Activated CD8-positive, alpha-beta memory T cell treated with anti-CD3 and anti-CD28 coated beads for 48 hours (primary cell): Measurements from ENCODE around the gene EVI5.

Source experiments
- DNase-seq, 3 experiments: peaks; one replicate each; pipeline ENCODE4 v3.0.0-alpha.2; 2020; ENCODE audit warnings: low read depth in 2 of 3, low spot score in 2 of 3

EVI5 gene

DNA sequence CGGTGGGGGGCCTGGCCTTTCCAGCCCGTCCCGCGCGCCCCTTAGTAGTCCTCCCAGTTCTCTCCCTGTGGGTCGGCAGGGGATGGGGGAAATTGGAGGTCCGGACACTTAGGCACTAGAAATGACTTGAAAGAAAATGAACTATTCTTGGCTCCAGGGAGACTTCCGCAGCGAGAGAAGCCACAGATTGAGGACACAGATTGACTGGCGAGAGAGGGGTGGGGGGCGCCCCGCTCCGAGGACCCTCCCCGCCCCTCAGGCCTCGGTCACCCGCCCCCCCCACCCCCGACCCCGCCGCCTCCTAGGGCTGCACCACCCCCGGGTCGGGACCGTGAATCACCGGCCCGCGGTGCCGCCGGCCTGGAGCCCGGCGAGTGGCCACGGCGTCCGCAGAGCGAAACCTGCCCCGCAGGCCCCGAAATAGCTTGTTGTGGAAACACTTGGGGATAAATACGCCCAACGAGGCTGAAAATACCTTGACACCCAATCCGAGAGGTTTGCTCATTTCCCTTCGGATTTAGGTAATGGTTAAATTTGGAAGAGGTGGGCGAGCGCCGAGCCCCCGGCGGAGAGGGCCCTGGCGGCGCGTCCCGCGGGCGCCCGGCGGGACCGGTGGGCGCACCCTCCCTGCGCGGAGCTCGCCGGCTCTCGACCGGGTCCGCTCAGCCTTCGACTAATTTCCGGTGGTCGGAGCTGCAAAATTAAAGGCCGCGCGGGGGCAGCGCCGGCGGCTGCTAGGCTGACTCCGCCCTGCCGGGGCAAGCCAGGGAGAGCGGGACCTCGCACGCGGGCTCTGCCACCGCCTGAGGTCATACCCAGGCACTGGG, 298.4 kb downstream of the EVI5 start, which contains the start of gene GFI1:
TSS of gene GFI1 (minus strand) at position 675 of the 827 bp plus-strand sequence. CDS start 3,438 bp downstream, outside the sequence.
- peak; percentile 66 to 77 (median 69) for DNase-seq

DNA sequence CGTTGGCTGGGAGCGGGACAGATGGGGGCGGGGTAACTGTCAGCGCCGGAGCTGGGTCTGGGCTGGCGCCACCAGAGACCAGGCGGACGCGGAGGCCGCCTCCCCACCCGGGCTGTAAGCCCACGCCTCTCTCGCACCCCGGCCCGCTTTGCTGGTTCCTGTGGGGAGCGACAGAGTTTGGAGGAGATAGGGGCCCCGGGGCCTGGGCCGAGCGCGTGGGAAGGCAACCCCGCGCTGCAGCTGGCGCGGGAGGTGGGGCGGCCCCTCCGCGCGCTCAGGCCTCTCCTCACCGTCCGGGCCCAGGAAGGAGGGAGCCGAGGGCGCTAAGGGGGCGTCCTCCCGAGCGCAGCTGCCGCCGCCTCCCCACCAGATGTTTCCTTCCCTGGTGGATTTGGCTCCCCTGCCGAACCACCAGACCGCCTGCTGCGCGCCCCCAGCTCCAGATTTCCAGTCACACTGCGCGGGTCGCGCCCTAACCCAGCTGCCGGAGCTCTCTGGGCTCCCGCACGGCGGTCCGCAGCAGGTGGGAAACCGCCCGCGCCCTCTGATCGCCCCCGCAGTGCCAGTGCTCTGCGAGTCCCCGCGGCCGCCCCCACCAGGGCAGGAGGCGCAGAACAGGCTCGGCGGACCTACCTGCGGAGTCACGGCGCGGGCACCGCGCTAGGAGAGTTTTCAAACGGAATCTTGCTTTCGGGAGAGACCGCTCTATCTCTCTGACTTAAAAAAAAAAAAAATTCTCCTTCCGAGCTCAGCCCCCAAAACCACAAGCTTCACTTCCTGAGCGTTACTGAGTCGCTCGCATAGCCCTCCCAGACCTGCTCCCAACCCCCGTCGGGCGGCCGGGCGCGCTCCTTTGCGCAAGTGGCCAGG, 299.3 kb downstream of the EVI5 start:
- peak; percentile 77 to 83 (median 82) for DNase-seq

DNA sequence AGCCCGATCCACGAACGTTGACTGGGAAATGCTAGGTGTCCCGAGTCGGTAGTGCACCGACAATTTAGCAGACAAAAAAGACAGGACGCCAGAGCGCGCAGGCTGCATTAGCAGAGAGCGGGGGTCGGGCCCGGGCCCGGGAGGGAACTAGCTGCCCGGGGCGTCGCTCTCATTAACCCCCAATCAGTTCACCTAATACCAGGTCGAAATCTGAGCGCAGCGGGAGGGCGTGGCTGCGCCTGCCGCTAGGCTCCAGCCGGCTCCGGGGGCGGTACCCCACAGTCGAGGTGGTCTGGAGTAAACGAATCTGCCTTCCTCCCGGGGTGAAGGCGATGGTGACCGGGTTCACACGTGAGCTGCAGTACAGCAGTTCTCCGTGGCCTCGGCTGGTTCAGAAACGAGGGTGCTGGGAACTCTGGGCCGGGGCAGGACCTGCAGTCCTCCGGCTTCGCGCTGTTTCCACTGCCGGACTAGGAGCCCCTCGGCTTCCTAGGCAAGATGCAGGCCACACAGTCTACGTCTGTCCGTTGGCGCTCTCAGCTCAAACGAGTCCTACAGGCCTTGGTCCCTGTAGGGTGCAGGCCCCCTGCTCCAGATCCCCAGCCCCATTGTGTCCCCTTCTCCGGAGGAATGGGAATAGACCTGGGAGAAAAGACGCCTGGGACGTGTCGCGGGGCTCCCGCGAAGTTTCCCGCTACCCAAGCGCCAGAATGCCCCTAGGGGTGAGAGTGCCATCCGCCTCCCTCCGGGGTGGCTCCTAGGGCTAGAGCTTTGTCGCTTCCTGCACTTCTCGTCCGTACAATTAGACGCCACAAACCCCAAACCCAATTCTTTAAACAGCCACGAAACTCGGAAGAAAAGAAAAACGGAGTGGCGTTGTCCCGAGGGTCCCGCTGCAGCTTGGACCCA, 300.2 kb downstream of the EVI5 start:
- peak; percentile 58 to 67 (median 64) for DNase-seq

DNA sequence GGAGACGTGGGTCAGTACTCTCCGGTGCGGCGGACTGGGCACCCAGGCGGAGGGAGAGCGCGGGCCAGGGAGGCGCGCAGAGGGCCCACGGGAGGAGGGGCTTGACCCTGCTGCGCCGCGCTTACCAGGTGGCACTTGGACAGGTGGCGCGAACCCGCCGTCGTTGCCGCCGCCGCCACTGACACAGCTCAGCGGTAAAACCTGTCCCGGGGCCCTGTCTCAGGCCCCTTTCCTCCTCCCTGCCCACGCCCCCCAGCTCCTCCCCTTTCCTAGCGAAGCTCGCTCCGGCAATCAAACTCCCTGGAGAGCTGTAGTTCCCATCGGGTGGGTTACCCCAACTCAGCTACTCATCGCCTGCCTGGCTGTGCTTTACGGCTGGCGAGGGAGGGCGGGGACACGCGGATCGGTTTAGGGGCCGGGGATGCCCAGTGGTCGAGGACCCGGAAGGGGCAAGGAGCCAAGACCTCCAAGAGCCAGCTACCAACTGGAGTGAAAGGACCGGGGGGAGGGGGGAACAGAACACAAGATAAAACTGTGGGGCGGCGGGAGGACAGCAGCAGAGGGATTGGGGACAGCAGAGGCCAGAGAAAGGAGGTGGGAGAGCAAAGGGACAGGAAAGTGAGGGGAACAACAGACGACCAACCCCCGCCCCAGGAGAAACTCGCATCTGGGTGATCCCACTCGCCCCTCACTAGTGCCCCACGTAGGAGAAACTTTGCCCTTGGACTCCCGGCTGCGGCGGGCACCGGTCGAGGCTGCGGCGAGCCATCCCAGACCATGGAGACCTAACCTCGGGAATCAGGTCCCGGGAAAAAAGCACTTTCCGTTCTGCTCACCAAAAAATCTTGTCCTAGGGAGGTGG, 301.1 kb downstream of the EVI5 start:
- DNase-seq = peak; percentile 45 to 58 (median 56)

DNA sequence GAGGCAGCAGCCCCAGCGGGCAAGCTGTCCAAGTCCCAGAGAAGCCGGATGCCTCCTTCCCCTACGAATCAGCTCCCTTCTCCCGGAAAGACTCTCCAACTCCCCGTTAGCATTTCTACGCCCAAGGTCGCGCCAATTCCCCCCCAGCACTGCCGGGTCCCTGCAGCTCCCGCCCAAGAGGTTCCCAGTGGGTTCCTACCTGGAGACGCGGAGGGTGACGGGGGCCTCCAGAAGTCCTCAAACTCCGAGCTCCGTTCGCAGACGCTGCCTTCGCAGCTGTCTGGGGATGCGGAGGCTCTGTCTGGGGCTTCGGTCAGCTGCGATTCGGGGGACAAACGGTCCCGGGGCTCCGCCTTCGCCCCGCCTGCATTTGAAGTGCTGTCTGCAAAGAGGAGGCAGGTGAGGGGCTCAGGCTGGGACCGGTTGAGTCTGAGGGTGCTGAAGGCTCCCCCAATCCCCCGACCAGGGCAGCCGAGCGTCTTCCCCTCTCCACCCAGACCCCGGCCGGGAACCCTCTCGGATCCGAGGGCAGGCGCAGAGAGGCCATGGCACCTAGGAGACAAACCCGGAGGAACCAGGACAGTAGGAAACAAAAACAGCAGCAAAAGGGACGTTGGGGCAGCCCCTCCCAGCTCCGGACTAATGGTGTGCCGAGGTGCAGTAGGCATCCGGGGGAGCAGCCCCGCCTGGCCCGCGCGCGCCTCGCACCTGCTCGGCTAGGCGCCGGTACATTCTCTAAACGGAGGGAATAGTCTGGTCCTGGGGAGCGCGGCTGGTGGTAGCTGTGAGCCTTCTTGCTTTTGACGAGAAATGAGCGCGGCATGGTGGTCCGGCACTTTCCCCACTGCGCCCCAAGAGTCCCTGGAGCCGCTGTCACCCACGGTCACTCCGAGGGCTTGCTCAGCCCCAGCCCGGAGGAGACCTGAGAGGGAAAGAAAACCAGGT, 302.0 kb downstream of the EVI5 start:
- DNase-seq = no peak

DNA sequence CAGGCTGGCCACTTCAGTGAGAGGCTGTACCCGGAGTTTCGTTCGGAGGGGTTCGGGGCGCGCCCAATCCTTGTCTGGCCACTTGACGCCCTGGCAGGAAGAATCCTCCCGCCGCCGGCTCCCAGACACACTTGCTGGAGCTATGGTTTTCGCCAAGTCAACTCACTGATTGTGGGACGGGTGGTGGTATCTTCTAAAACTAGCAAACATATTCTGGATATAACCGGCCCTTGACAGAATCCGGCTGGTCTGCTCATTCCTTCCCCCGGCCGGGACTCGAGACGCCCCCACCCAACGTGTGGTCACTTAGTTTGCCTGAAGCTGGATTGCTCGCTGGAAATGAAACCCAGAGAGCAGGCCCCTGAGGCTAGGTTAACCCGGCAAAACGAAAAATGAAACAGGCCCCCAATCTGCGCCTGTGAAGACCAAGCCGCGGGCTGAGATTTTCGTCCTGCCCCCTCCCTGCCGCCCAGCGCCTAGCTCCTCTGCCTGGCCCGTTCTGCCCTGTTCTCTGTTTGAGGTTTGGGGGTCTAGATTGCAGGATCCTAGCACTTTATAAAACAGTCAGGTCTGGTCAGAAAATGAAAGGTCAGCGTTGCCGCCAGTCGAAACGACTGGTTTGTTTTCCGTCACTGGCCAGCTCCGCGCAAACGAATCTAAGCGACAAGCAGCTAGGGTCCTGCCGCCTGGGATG, 302.8 kb downstream of the EVI5 start:
- no peak for DNase-seq

DNA sequence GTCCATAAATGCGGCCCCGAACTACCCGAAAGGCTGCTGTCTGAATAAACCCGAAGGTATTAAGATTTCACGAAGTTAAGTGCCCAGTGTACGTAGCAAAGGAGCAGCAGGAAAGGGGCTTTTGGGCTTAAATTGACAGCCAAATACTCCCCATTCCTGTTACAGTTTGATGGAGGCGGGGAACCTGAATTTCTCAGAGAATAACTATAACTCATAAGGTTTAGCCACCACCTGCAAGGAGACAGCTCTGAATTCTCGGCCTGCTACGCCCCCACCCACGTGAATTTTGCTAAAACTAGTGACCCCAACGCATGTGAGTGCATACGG, 303.3 kb downstream of the EVI5 start:
- no peak for DNase-seq

DNA sequence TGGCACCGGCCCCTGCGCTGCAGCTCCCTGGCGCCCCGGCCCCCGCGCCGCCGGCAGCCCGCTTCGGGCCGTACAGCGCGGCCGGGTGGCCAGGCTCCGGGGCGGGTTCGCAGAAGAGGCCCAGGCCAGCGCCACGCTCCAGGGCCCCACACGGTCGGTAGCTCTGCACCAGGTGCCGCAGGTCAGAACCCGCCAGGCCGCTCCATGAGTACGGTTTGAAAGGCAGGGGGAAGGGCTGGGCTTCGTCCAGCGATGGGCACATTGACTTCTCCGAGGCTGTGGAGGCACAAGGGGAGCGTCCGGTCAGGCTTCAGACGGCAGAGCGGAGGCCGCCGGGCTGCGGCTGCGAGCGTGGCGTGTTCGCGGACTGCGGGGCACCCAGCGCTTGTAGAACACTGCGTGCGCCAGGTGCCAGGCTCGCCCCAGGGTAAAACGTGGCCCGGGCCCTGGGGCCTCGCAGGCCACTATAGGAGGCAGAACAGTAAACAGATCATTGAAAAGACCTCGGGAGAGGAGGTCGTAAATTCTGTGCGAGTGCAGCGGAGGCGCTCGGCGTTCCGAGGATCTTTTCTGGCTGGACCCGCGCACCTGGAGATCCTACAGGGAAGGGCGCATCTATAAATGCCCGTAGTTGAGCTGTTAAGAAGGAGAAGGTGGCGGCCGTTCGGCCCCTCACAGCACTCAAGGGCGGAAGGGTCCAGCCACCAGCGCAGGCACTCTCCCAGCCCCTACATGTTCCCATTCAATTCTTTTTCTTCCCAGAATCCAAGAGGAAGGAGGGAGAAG, 303.9 kb downstream of the EVI5 start:
- no peak for DNase-seq

DNA sequence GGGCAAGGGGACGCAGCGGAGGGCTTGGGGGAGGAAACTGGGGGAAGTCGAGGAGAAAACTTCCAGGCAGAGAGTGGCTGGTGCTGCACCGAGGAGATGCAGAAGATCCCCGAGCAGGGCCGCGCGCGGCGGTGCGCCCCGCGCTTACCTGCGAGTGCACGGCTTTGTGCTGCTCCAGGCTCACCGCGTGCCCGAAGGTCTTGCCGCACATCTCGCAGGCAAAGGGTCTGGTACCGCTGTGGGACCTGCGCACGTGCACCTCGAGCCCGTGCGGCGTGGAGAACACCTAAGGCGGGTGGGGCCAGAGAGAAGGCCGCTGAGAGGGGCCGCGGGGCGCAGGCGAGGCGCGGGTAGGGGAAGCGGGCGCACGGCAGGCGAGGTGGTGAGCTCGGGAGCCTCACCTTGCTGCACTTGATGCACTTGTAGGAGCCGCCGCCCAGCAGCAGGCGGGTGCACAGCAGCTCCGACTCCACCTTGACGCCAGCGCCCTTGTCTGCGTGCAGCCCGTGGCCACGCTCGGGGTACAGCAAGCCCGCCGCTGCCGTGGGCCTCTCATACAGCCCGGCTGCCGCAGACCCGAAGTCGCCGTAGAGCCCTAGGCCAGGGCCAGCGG, 304.6 kb downstream of the EVI5 start:
- no peak for DNase-seq

DNA sequence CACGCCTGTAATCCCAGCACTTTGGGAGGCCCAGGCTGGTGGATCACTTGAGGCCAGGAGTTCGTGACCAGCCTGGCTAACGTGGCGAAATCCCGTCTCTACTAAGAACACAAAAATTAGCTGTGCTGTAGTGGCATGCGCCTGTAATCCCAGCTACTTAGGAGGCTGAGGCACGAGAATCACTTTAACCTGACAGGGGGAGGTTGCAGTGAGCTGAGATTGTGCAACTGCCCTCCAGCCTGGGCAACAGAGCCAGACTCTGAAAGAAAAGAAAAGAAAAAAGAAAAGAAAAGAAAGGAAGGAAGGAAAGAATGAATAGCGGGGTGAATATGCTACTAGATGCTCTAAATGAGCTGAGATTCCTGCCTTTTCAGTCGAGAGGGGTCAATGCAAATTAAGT, 305.3 kb downstream of the EVI5 start:
- no peak for DNase-seq

DNA sequence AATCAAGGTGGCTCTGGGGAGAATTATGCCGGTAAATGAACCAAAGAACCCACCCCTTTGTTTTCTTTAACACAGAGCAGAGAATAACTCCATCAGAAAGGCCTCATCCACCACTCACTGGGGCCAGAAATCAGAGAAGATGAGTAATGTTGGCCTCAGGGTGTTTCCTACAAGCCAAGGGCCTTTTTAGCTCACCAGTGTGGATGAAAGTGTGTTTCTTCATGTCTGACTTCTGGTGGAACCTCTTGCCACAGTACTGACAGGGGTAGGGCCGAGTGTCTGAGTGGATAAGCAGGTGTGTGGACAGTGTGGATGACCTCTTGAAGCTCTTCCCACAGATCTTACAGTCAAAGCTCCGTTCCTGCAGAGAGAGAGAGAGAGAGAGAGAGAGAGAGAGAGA, 306.5 kb downstream of the EVI5 start:
- DNase-seq = no peak

DNA sequence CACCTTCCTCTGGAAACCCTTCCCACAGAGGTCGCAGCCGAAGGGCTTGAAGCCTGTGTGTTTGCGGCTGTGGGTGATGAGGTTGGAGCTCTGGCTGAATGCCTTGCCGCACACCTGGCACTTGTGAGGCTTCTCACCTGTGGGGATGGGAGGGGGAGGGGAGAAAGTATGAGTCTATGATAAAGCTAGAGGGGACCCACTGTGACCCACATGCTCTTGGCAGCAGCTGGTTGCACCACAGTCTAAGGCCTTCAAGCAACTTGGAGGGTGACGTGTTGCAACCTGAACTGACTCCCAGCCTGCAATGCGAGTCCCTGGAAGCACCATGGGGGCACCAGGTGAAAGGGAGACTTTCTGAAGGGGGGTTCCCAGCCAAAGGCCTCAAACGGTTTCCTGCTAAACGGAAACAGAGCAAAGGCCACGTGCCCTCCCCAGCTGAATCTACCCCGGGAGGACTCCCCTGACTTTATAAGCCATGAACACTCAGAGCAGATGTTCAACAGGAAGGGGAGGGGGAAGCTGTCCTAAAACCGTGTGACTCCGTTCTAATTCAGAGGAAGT, 308.8 kb downstream of the EVI5 start:
- peak in 1 of 3 experiments; percentile 24 for DNase-seq

DNA sequence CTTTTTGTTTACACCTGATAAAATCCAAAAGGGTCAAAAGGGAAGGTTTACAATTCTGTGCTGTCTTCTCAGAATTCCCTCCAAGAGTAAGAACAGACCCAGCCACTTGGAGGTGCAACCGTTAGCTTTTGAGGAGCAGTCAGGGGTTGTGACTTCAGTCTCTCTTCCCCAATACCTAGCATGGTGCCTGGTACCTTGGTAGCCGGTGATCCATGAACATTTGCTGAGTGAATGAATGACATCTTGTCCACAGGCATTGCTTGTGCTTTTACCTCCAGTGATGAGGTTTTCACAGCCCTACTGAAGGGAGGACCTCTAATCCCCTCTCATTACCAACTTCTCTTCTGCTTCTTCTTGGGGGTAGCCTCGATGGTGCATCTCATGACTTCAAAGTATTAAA, 309.9 kb downstream of the EVI5 start:
- no peak for DNase-seq

DNA sequence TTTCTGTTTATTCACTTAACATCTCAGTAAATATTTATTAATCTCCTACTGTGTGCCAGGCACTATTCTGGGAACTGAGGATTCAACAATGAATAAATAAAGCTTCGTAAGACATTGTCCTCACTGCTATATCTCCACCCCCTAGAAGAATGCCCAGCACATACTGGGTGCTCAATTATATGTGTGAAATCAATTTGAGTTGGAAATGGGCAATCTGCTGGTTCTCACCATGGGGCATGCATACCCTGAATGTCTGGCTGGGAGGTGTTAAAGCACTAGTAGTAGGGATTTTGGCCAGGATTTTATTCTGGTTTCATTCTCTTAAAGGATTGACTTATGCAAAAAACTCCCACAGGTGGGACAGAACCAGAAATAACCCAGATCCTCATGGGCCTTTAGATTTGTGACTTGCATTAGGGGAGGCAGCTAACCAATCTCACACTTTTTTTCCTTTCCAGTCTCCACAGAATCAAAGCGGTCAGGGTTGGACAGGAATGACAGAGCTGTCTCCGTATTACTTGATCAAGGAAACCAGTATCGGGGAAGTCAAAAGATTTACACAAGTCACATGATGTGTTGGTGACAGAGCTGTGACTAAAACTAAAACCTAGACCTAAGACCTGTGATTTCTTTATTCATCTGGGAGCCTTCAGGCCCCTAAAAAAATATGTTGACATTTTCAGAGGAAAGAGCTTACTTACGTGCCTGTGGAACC, 311.0 kb downstream of the EVI5 start:
- DNase-seq = no peak

DNA sequence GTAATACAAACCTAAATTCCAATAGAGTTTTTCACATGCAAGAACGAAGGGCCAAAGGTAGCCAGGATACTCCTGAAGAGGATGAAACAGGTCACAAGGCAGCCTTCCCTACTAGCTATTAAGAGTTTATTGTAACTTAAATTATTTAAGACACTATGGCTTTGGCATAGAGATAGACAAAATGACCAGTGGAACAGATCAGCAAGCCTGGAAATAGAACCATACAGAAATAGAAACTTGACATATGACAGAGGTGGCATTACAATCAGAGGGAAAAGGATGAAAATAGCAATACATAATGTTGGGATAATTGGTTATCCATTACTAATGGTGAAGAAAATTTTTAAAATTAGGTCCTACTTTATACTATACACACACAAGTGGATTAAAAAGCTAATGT, 314.7 kb downstream of the EVI5 start:
- DNase-seq = no peak

DNA sequence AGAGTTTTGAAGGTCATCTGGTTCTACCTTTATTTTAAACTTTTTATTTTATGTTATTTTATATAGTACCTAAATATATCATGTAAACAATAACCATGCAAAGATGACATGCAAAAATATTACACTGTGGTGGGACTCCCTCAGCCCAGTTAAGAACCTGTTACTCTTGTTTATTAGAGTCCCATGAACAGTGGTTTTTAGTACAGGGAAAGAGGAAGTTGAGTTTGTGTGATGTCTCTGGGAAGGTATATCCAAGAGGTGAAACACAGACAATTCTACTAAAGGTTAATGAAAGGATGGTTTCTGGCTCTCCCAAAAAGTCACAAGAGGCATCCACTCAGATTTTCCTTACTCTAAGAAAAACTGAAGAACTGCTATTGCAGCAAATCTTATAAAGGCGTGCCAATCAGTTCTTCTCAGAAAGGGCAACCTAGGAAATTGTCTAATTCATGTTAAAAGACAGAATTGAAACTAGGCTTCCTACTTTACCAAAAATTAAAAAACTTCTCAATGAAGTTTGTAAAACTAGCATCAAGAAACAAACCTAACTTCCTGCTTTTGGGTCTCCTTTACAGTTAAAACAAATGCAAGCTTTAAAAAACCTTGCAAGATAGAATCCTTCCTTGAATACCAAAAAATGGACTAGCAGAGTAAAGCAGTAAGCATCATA, 318.1 kb downstream of the EVI5 start:
- DNase-seq = no peak
